H9 (cell line): ENCODE measurements around the gene C1orf105. TPM values are rescaled to one million over a fixed set of nuclear protein-coding genes. Genes with fewer than 3 reads are reported as not detected.
A peak's percentile ranks its signal among the peaks of the same experiment; 100 is the strongest.
"Not testable (repeated sequence)": the region's sequence is repeated elsewhere in the genome, so short reads cannot be mapped to it uniquely, and the experiment has no call there.

Experiments
- DNase-seq: peaks from one replicate; pipeline ENCODE4 v3.0.0-alpha.2; 2017
- H2AFZ ChIP-seq: one replicate; pipeline ENCODE4 v1.6.1; 2013; ENCODE audit warnings: mild to moderate bottlenecking, low read length, control low read depth, moderate library complexity
- H2AK5ac ChIP-seq: 2 replicates; pipeline ENCODE4 v1.6.1; 2013; ENCODE audit warnings: low read length, control low read depth, mixed read lengths; ENCODE audit not compliant: insufficient read length
- H2BK120ac ChIP-seq: one replicate; pipeline ENCODE4 v1.6.1; 2013; ENCODE audit warnings: low read depth, mild to moderate bottlenecking, low read length, control low read depth, inconsistent platforms; ENCODE audit not compliant: poor library complexity, severe bottlenecking
- H2BK12ac ChIP-seq: 2 replicates; pipeline ENCODE4 v1.6.1; 2013; ENCODE audit warnings: low read length, control low read depth, mixed read lengths, low read depth; ENCODE audit not compliant: insufficient read length
- H2BK15ac ChIP-seq: 2 replicates; pipeline ENCODE4 v1.6.1; 2013; ENCODE audit warnings: low read depth, low read length, control low read depth
- H2BK20ac ChIP-seq: one replicate; pipeline ENCODE4 v1.6.1; 2013; ENCODE audit warnings: low read depth, mild to moderate bottlenecking, low read length, control low read depth, inconsistent platforms; ENCODE audit not compliant: poor library complexity, severe bottlenecking
- H2BK5ac ChIP-seq: 2 replicates; pipeline ENCODE4 v1.6.1; 2013; ENCODE audit warnings: low read length, control low read depth, mixed read lengths; ENCODE audit not compliant: insufficient read length
- H3K14ac ChIP-seq: 2 replicates; pipeline ENCODE4 v1.6.1; 2013; ENCODE audit warnings: low read length, control low read depth; ENCODE audit not compliant: insufficient read depth
- H3K18ac ChIP-seq: 2 replicates; pipeline ENCODE4 v1.6.1; 2013; ENCODE audit warnings: low read depth, mild to moderate bottlenecking, mixed read lengths, low read length, control low read depth; ENCODE audit not compliant: insufficient read length
- H3K23ac ChIP-seq: 2 replicates; pipeline ENCODE4 v1.6.1; 2013; ENCODE audit warnings: low read length, control low read depth, mixed read lengths, low read depth; ENCODE audit not compliant: insufficient read length
- H3K23me2 ChIP-seq: 2 replicates; pipeline ENCODE4 v1.6.1; 2013; ENCODE audit warnings: low read depth, mild to moderate bottlenecking, mixed read lengths, low read length, control low read depth; ENCODE audit not compliant: insufficient read length, poor library complexity, severe bottlenecking
- H3K27ac ChIP-seq: 2 replicates; pipeline ENCODE4 v1.5.1; 2013; ENCODE audit warnings: low read length, control low read depth, mixed read lengths, low read depth; ENCODE audit not compliant: insufficient read length
- H3K27me3 ChIP-seq: 2 replicates; pipeline ENCODE4 v1.6.1; 2013; ENCODE audit warnings: low read length, control low read depth, inconsistent platforms; ENCODE audit not compliant: insufficient read depth
- H3K4ac ChIP-seq: 2 replicates; pipeline ENCODE4 v1.6.1; 2013; ENCODE audit warnings: low read depth, mild to moderate bottlenecking, control low read depth, inconsistent platforms, low read length, moderate library complexity
- H3K4me1 ChIP-seq: 2 replicates; pipeline ENCODE4 v1.6.1; 2013; ENCODE audit warnings: low read length, control low read depth, inconsistent platforms; ENCODE audit not compliant: insufficient read depth
- H3K4me2 ChIP-seq: 2 replicates; pipeline ENCODE4 v1.6.1; 2013; ENCODE audit warnings: low read length, control low read depth, mixed read lengths; ENCODE audit not compliant: insufficient read length, insufficient read depth
- H3K56ac ChIP-seq: 2 replicates; pipeline ENCODE4 v1.6.1; 2013; ENCODE audit warnings: low read depth, mild to moderate bottlenecking, mixed read lengths, low read length, control low read depth; ENCODE audit not compliant: insufficient read length
- H3K79me1 ChIP-seq: 2 replicates; pipeline ENCODE4 v1.6.1; 2013; ENCODE audit warnings: low read depth, mild to moderate bottlenecking, moderate library complexity, low read length, control low read depth, inconsistent platforms; ENCODE audit not compliant: insufficient read depth, poor library complexity, severe bottlenecking
- H3K79me2 ChIP-seq: 2 replicates; pipeline ENCODE4 v1.6.1; 2013; ENCODE audit warnings: low read length, control low read depth, inconsistent platforms; ENCODE audit not compliant: insufficient read depth
- H3K9ac ChIP-seq: 2 replicates; pipeline ENCODE4 v1.6.1; 2013; ENCODE audit warnings: low read length, control low read depth, mixed read lengths; ENCODE audit not compliant: insufficient read length; ENCODE audit errors: extremely low read depth
- H3K9me3 ChIP-seq: one replicate; pipeline ENCODE4 v1.6.1; 2013; ENCODE audit warnings: low read depth, low read length, inconsistent platforms; ENCODE audit not compliant: control insufficient read depth
- H3T11ph ChIP-seq: one replicate; pipeline ENCODE4 v1.6.1; 2013; ENCODE audit warnings: mild to moderate bottlenecking, low read length, control low read depth, inconsistent platforms
- H4K20me1 ChIP-seq: one replicate; pipeline ENCODE4 v1.6.1; 2013; ENCODE audit not compliant: control insufficient read depth, insufficient read length, insufficient read depth
- H4K5ac ChIP-seq: 2 replicates; pipeline ENCODE4 v1.6.1; 2013; ENCODE audit warnings: low read depth, mild to moderate bottlenecking, mixed read lengths, low read length, control low read depth; ENCODE audit not compliant: insufficient read length
- H4K8ac ChIP-seq: replicated peaks from 2 replicates; pipeline ENCODE4 v1.6.1; 2013; ENCODE audit warnings: low read length, control low read depth, mixed read lengths, low read depth; ENCODE audit not compliant: insufficient read length
- H4K91ac ChIP-seq: 2 replicates; pipeline ENCODE4 v1.6.1; 2013; ENCODE audit warnings: low read depth, mild to moderate bottlenecking, moderate library complexity, mixed read lengths, low read length, control low read depth; ENCODE audit not compliant: insufficient read length
- H3K27ac Mint-ChIP-seq, 3 experiments: 2 replicates in 2 of 3; 3 replicates in 1 of 3; pipeline ENCODE4 v1.8.0; 2020 to 2021; ENCODE audit warnings: mixed read lengths in 3 of 3, mild to moderate bottlenecking in 1 of 3, moderate library complexity in 1 of 3
- H3K27me3 Mint-ChIP-seq: 2 replicates; pipeline ENCODE4 v1.8.0; 2021; ENCODE audit warnings: low read depth, mild to moderate bottlenecking, moderate library complexity, mixed read lengths
- H3K36me3 Mint-ChIP-seq, 3 experiments: 2 replicates in 2 of 3; 3 replicates in 1 of 3; pipeline ENCODE4 v1.8.0; 2020 to 2021; ENCODE audit warnings: low read depth in 3 of 3, mixed read lengths in 3 of 3; ENCODE audit not compliant: insufficient read depth in 1 of 3
- H3K4me1 Mint-ChIP-seq, 2 experiments: 2 replicates each; pipeline ENCODE4 v1.8.0; 2020; ENCODE audit warnings: mixed read lengths in 2 of 2
- H3K4me3 Mint-ChIP-seq, 2 experiments: 2 replicates in 1 of 2; 3 replicates in 1 of 2; pipeline ENCODE4 v1.8.0; 2020 to 2021; ENCODE audit warnings: mild to moderate bottlenecking in 2 of 2, mixed read lengths in 2 of 2, moderate library complexity in 1 of 2
- H3K9me3 Mint-ChIP-seq, 2 experiments: 2 replicates in 1 of 2; 3 replicates in 1 of 2; pipeline ENCODE4 v1.8.0; 2020; ENCODE audit warnings: mild to moderate bottlenecking in 2 of 2, mixed read lengths in 2 of 2, moderate library complexity in 1 of 2
- whole genome bisulfite sequencing: extraction: QIAGEN DNeasy Blood & Tissue Kit; methylation state at CpG from one replicate; pipeline ENCODE4 v1.1.7; 2013; ENCODE audit warnings: missing lambda C conversion rate, low lambda C conversion rate, mixed read lengths; ENCODE audit not compliant: insufficient read length; ENCODE audit errors: extremely low coverage; 5-methylcytosine and 5-hydroxymethylcytosine counted together
- total RNA-seq: library from RNA; stranded (reverse); gene quantifications from 2 replicates; pipeline ENCODE4 v1.2.1, GENCODE V29; 2021
- TF ChIP-seq, protein P1 (sequence below): fragments of 200-600 bp; sonication (generic); conservative IDR thresholded peaks from 3 replicates; pipeline ENCODE4 v1.8.0; 2021; ENCODE audit warnings: antibody characterized with exemption, mild to moderate bottlenecking

Gene C1orf105
- total RNA-seq, 1 experiment from 2014 or later = not detected

GRCh38 chr1:172431721-172432192 is 11.3 kb downstream of the C1orf105 start:
- Mint-ChIP-seq H3K4me3 (no peak overlapping the region), H3K4me1 (peaks cover 16% of the 10 kb centered on the region in 2 experiments), H3K36me3 (peaks cover 0 to 6% (median 1%) of the 10 kb centered on the region in 3 experiments; a peak in 3 of 7 replicates), H3K27me3 (no peaks in the 10 kb centered on the region; the same call in 1 of the 2 replicates), H3K9me3 (peaks cover 0 to 8% of the 10 kb centered on the region in 2 experiments; a peak in 3 of 5 replicates), H3K27ac (peak overlapping the region in 2 of 3 experiments; percentile 56 to 58; a peak in 4 of 7 replicates)
- no peaks in the 10 kb centered on the region for H3K9me3 ChIP-seq
- H3T11ph ChIP-seq = no peak overlapping the region
- no peak overlapping the region for H2BK20ac ChIP-seq
- no peak overlapping the region for H4K91ac ChIP-seq
- no peaks in the 10 kb centered on the region for H3K79me2 ChIP-seq
- WGBS = no CpG with 5 or more reads among the region's 9 CpGs
- no peak overlapping the region for H2AFZ ChIP-seq
- TF ChIP-seq, protein P1, sequence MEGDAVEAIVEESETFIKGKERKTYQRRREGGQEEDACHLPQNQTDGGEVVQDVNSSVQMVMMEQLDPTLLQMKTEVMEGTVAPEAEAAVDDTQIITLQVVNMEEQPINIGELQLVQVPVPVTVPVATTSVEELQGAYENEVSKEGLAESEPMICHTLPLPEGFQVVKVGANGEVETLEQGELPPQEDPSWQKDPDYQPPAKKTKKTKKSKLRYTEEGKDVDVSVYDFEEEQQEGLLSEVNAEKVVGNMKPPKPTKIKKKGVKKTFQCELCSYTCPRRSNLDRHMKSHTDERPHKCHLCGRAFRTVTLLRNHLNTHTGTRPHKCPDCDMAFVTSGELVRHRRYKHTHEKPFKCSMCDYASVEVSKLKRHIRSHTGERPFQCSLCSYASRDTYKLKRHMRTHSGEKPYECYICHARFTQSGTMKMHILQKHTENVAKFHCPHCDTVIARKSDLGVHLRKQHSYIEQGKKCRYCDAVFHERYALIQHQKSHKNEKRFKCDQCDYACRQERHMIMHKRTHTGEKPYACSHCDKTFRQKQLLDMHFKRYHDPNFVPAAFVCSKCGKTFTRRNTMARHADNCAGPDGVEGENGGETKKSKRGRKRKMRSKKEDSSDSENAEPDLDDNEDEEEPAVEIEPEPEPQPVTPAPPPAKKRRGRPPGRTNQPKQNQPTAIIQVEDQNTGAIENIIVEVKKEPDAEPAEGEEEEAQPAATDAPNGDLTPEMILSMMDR = no peak
- no peaks in the 10 kb centered on the region for H4K20me1 ChIP-seq
- H3K27me3 ChIP-seq = no peaks in the 10 kb centered on the region
- no peak overlapping the region for H3K27ac ChIP-seq
- H4K5ac ChIP-seq = no peak overlapping the region
- H3K4ac ChIP-seq = no peak overlapping the region
- H3K18ac ChIP-seq = no peak overlapping the region
- H3K4me2 ChIP-seq = no peak overlapping the region
- H2BK15ac ChIP-seq = no peak overlapping the region
- peak overlapping the region; percentile 35 for H4K8ac ChIP-seq
- no peaks in the 10 kb centered on the region; the same call in 1 of the 2 replicates for H3K4me1 ChIP-seq
- no peak overlapping the region for H3K23ac ChIP-seq
- no peak overlapping the region for H2BK12ac ChIP-seq
- DNase-seq = peak; percentile 41
- no peak overlapping the region for H3K9ac ChIP-seq
- H2BK5ac ChIP-seq = no peak overlapping the region
- H3K23me2 ChIP-seq = no peaks in the 10 kb centered on the region
- no peaks in the 10 kb centered on the region for H3K79me1 ChIP-seq
- H2AK5ac ChIP-seq = no peak overlapping the region
- no peak overlapping the region for H2BK120ac ChIP-seq
- peak overlapping the region; percentile 57 for H3K14ac ChIP-seq
- H3K56ac ChIP-seq = no peak overlapping the region

DNA sequence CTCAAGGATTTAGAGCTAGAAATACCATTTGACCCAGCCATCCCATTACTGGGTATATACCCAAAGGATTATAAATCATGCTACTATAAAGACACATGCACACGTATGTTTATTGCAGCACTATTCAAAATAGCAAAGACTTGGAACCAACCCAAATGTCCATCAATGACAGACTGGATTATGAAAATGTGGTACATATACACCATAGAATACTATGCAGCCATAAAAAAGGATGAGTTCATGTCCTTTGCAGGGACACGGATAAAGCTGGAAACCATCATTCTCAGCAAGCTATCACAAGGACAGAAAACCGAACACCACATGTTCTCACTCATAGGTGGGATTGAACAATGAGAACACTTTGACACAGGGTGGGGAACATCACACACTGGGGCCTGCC is 16.7 kb downstream of the C1orf105 start:
- H3K9ac ChIP-seq, H3K79me2 ChIP-seq, H3K27ac Mint-ChIP-seq, H2BK5ac ChIP-seq, H3K9me3 ChIP-seq, H3K27me3 Mint-ChIP-seq, DNase-seq, H3K4me2 ChIP-seq, H3K4me3 Mint-ChIP-seq, H2BK20ac ChIP-seq, H2AK5ac ChIP-seq, H2AFZ ChIP-seq, H3K14ac ChIP-seq, H3K4me1 Mint-ChIP-seq, H3K27ac ChIP-seq, H3K4me1 ChIP-seq, H3T11ph ChIP-seq, H3K18ac ChIP-seq, H4K8ac ChIP-seq, H3K79me1 ChIP-seq, H3K4ac ChIP-seq, H4K20me1 ChIP-seq, H3K23me2 ChIP-seq, H3K56ac ChIP-seq, H2BK15ac ChIP-seq, H2BK120ac ChIP-seq, H4K5ac ChIP-seq, H4K91ac ChIP-seq, H2BK12ac ChIP-seq, H3K23ac ChIP-seq, H3K27me3 ChIP-seq: not testable (repeated sequence)
- H3K9me3 Mint-ChIP-seq = peaks cover 0 to 11% of the 10 kb centered on the region in 2 experiments; a peak in 4 of 5 replicates
- peaks cover 7 to 17% (median 9%) of the 10 kb centered on the region in 3 experiments; a peak in 6 of 7 replicates for H3K36me3 Mint-ChIP-seq
- WGBS = no CpG with 5 or more reads among the region's 3 CpGs
